Neural progenitor cell (in vitro differentiated cells): ENCODE results near the gene ATF2. TPM values are rescaled to one million over a fixed set of nuclear protein-coding genes. Genes with fewer than 3 reads are reported as not detected.

Experiments used
- DNase-seq: peaks from one replicate; pipeline ENCODE4 v3.0.0-alpha.2; 2016; ENCODE audit warnings: low spot score
- H2AFZ ChIP-seq: fragments of 200-600 bp; sonication (generic); replicated peaks from 2 replicates; pipeline ENCODE4 v1.6.1; 2016; ENCODE audit warnings: antibody characterized with exemption
- H3F3A ChIP-seq: fragments of 200-600 bp; sonication (generic); 2 replicates; pipeline ENCODE4 v1.6.1; 2016; ENCODE audit warnings: antibody characterized with exemption, low read depth
- H3K27ac ChIP-seq: fragments of 200-600 bp; sonication (generic); 2 replicates; pipeline ENCODE4 v1.5.1; 2016; ENCODE audit warnings: mild to moderate bottlenecking
- H3K27me3 ChIP-seq: fragments of 200-600 bp; sonication (generic); 2 replicates; pipeline ENCODE4 v1.6.1; 2016; ENCODE audit warnings: mild to moderate bottlenecking, moderate library complexity
- H3K36me3 ChIP-seq: fragments of 200-600 bp; sonication (generic); 2 replicates; pipeline ENCODE4 v1.5.1; 2016
- H3K4me1 ChIP-seq: fragments of 200-600 bp; sonication (generic); 2 replicates; pipeline ENCODE4 v1.6.1; 2016; ENCODE audit warnings: mixed run types
- H3K4me2 ChIP-seq: fragments of 200-600 bp; sonication (generic); 2 replicates; pipeline ENCODE4 v1.6.1; 2016
- H3K4me3 ChIP-seq: fragments of 200-600 bp; sonication (generic); 2 replicates; pipeline ENCODE4 v1.5.1; 2016
- H3K79me2 ChIP-seq: fragments of 200-600 bp; sonication (generic); 2 replicates; pipeline ENCODE4 v1.6.1; 2016; ENCODE audit warnings: low read depth
- H3K9ac ChIP-seq: fragments of 200-600 bp; sonication (generic); 2 replicates; pipeline ENCODE4 v1.6.1; 2016
- H3K9me3 ChIP-seq: fragments of 200-600 bp; sonication (generic); 2 replicates; pipeline ENCODE4 v1.5.1; 2016; ENCODE audit warnings: low read depth
- H4K20me1 ChIP-seq: fragments of 200-600 bp; sonication (generic); 2 replicates; pipeline ENCODE4 v1.6.1; 2016; ENCODE audit warnings: low read depth
- H3K27ac Mint-ChIP-seq: 3 replicates; pipeline ENCODE4 v1.8.0; 2021; ENCODE audit warnings: mixed read lengths
- H3K27me3 Mint-ChIP-seq: 2 replicates; pipeline ENCODE4 v1.8.0; 2022; ENCODE audit warnings: low read depth, mild to moderate bottlenecking, inconsistent platforms, moderate library complexity, mixed read lengths; ENCODE audit not compliant: insufficient read depth
- H3K36me3 Mint-ChIP-seq: 3 replicates; pipeline ENCODE4 v1.8.0; 2021; ENCODE audit warnings: mixed read lengths
- H3K4me1 Mint-ChIP-seq: 3 replicates; pipeline ENCODE4 v1.8.0; 2021; ENCODE audit warnings: mixed read lengths
- H3K4me3 Mint-ChIP-seq: 3 replicates; pipeline ENCODE4 v1.8.0; 2021; ENCODE audit warnings: mild to moderate bottlenecking, moderate library complexity, mixed read lengths
- H3K9me3 Mint-ChIP-seq: 3 replicates; pipeline ENCODE4 v1.8.0; 2020; ENCODE audit warnings: mixed read lengths
- CTCF ChIP-seq: fragments of 200-600 bp; sonication (generic); IDR thresholded peaks from 2 replicates; pipeline ENCODE4 v1.5.1; 2017; ENCODE audit warnings: antibody characterized with exemption, mild to moderate bottlenecking
- EZH2 ChIP-seq: fragments of 200-600 bp; sonication (generic); IDR thresholded peaks from 2 replicates; pipeline ENCODE4 v1.6.1; 2017; ENCODE audit warnings: antibody characterized with exemption, mild to moderate bottlenecking, moderate library complexity
- EZH2phosphoT487 ChIP-seq: fragments of 200-600 bp; sonication (generic); IDR thresholded peaks from 2 replicates; pipeline ENCODE4 v1.6.1; 2017; ENCODE audit warnings: antibody characterized with exemption
- total RNA-seq: library from RNA; depleted of rRNA; stranded (reverse); fragments of >200 nt; gene quantifications from 2 replicates; pipeline ENCODE4 v1.2.3, GENCODE V29; 2015; ENCODE audit warnings: low replicate concordance

Gene ATF2
- total RNA-seq, 1 donor from 2014 or later: 133 TPM

GRCh38 chr2:175039031-175039430, 129.0 kb downstream of the ATF2 start:
- Histone ChIP-seq H3K4me2 (no peak overlapping the region), H3F3A (no peaks in the 10 kb centered on the region), H3K36me3 (no peaks in the 10 kb centered on the region), H3K27ac (no peak overlapping the region), H3K27me3 (no peaks in the 10 kb centered on the region), H4K20me1 (no peaks in the 10 kb centered on the region), H2AFZ (no peak overlapping the region), H3K9ac (no peak overlapping the region), H3K9me3 (no peaks in the 10 kb centered on the region), H3K79me2 (no peaks in the 10 kb centered on the region), H3K4me1 (no peaks in the 10 kb centered on the region), H3K4me3 (no peak overlapping the region)
- Mint-ChIP-seq H3K36me3 (no peaks in the 10 kb centered on the region), H3K27ac (no peak overlapping the region), H3K9me3 (peaks cover 6% of the 10 kb centered on the region), H3K27me3 (peaks cover 8% of the 10 kb centered on the region), H3K4me1 (peaks cover 4% of the 10 kb centered on the region), H3K4me3 (no peak overlapping the region)
- no peak for DNase-seq
- TF ChIP-seq EZH2phosphoT487 (no peak), EZH2 (no peak), CTCF (no peak)

- H3K79me2 ChIP-seq: no peaks in the 10 kb centered on the region
- H3K4me3 Mint-ChIP-seq: no peak overlapping the region
- H3K36me3 ChIP-seq: no peaks in the 10 kb centered on the region
- H3K9me3 Mint-ChIP-seq: peaks cover 6% of the 10 kb centered on the region
- DNase-seq: no peak
- H3K4me3 ChIP-seq: no peak overlapping the region
- H2AFZ ChIP-seq: no peak overlapping the region
- no peaks in the 10 kb centered on the region for H3F3A ChIP-seq
- no peak for TF ChIP-seq EZH2phosphoT487
- TF ChIP-seq EZH2: no peak
- no peak for TF ChIP-seq CTCF
- H3K27me3 ChIP-seq: no peaks in the 10 kb centered on the region
- peaks cover 4% of the 10 kb centered on the region for H3K4me1 Mint-ChIP-seq
- no peak overlapping the region for H3K27ac ChIP-seq
- H3K4me2 ChIP-seq: no peak overlapping the region
- no peaks in the 10 kb centered on the region for H3K9me3 ChIP-seq
- H3K9ac ChIP-seq: no peak overlapping the region
- peaks cover 8% of the 10 kb centered on the region for H3K27me3 Mint-ChIP-seq
- H3K36me3 Mint-ChIP-seq: no peaks in the 10 kb centered on the region
- no peak overlapping the region for H3K27ac Mint-ChIP-seq
- no peaks in the 10 kb centered on the region for H3K4me1 ChIP-seq
- no peaks in the 10 kb centered on the region for H4K20me1 ChIP-seq
Measured at GRCh38 chr2:175037941-175038340, 130.1 kb downstream of the ATF2 start.

GRCh38 chr2:175036582-175037018, 131.4 kb downstream of the ATF2 start:
- no peaks in the 10 kb centered on the region for H3K4me1 ChIP-seq
- no peak overlapping the region for H3K27ac ChIP-seq
- DNase-seq: peak; percentile 33
- no peaks in the 10 kb centered on the region for H3F3A ChIP-seq
- H3K4me1 Mint-ChIP-seq: peaks cover 4% of the 10 kb centered on the region
- peaks cover 3% of the 10 kb centered on the region for H3K9me3 Mint-ChIP-seq
- TF ChIP-seq CTCF (peak; percentile 69), EZH2 (no peak)
- no peak overlapping the region for H3K9ac ChIP-seq
- H3K27me3 Mint-ChIP-seq: peaks cover 6% of the 10 kb centered on the region
- no peak overlapping the region for H3K4me3 Mint-ChIP-seq
- H4K20me1 ChIP-seq: no peaks in the 10 kb centered on the region
- H3K36me3 ChIP-seq: no peaks in the 10 kb centered on the region
- H3K9me3 ChIP-seq: no peaks in the 10 kb centered on the region
- H3K27me3 ChIP-seq: no peaks in the 10 kb centered on the region
- no peak overlapping the region for H3K27ac Mint-ChIP-seq
- H2AFZ ChIP-seq: no peak overlapping the region
- H3K4me3 ChIP-seq: no peak overlapping the region
- H3K36me3 Mint-ChIP-seq: no peaks in the 10 kb centered on the region
- no peaks in the 10 kb centered on the region for H3K79me2 ChIP-seq
- no peak overlapping the region for H3K4me2 ChIP-seq
